Keratinocyte (primary cell): ENCODE results near the gene GRK7.

Experiments used
- CTCF ChIP-seq, 3 experiments: IDR thresholded peaks in 1 of 3; conservative IDR thresholded peaks in 1 of 3; optimal IDR thresholded peaks in 1 of 3; 2 replicates in 2 of 3; 3 replicates in 1 of 3; pipeline versions ENCODE3 to v1.5.1; 2011; ENCODE audit warnings: low read length in 3 of 3, mild to moderate bottlenecking in 3 of 3, moderate library complexity in 2 of 3, control low read depth in 1 of 3, inconsistent platforms in 1 of 3; ENCODE audit not compliant: insufficient read depth in 2 of 3; ENCODE audit errors: extremely low read depth in 1 of 3
- EZH2 ChIP-seq: IDR thresholded peaks from one replicate; pipeline ENCODE4 v1.6.1; 2012; ENCODE audit warnings: inconsistent platforms, mild to moderate bottlenecking, low read length, moderate library complexity

- no peak for TF ChIP-seq CTCF (optimal IDR thresholded peaks at IDR 0.05 in 1 of 3, IDR thresholded peaks at IDR 0.05 in 1 of 3, conservative IDR thresholded peaks at IDR 0.05 in 1 of 3; ENCODE audit: extremely low read depth in 1 of 3, insufficient read depth in 2 of 3, low read length in 3 of 3)
- no peak for TF ChIP-seq EZH2
Observed at GRCh38 chr3:141764986-141765385, 1.8 kb downstream of the GRK7 start.
